ENCODE results near the gene CNIH3.
A peak's percentile ranks its signal among the peaks of the same experiment; 100 is the strongest.
"Not testable (repeated sequence)": the region's sequence is repeated elsewhere in the genome, so short reads cannot be mapped to it uniquely, and the experiment has no call there.

The CNIH3 gene

GRCh38 chr1:224644553-224645154 lies 28.5 kb downstream of the CNIH3 start:
- DNase-seq: peak; percentile 51

GRCh38 chr1:224647449-224647848 lies 31.3 kb downstream of the CNIH3 start:
- DNase-seq: no peak

DNA sequence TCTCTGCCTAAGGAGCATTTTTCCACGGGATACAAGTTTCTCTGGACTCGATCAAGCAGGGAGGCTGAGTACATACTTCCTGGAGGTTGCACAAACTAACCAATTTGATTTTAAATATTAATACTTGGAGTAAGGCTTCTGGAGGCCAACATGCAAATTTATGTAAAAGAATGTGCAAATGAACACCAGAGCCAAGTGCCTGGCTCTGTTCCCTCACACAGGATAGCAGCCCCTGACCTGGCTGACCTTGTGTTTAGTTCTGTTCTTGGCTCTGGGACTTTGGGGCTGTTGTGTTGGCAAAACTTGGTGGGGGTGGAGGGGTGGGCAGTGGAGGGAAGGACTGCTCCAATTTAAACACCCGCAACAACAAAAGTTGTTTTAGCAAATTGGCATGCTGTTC lies 34.2 kb downstream of the CNIH3 start:
- DNase-seq: no peak

GRCh38 chr1:224651188-224651587 lies 35.1 kb downstream of the CNIH3 start:
- no peak for DNase-seq

- DNase-seq: no peak
Measured at GRCh38 chr1:224656392-224656791, 40.3 kb downstream of the CNIH3 start.

GRCh38 chr1:224660074-224660473 lies 44.0 kb downstream of the CNIH3 start:
- DNase-seq: no peak

- no peak for DNase-seq
Measured at GRCh38 chr1:224662870-224663269, 46.8 kb downstream of the CNIH3 start.

GRCh38 chr1:224665016-224665415 lies 48.9 kb downstream of the CNIH3 start:
- DNase-seq: no peak

- DNase-seq: no peak
Measured at GRCh38 chr1:224666078-224666477, 50.0 kb downstream of the CNIH3 start.

DNA sequence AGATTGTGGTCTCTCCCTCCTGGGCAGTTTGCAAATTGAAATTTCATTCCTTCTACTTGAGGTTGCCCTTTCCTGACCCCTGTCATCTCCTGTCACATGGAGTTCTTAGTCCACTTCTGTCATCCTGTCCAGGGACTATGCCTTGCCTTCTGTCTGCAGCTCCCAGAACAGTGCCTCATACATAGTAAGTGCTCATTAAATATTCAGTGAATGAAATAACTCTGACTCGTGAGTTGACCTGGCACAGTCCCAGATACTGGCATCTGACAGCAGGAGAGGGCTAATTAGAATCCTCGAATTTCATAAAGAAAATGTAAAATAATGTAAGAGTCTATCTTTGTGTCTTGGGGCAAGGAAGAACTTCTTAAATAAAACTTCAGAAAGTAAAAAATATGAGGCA lies 50.8 kb downstream of the CNIH3 start:
- DNase-seq: no peak

DNA sequence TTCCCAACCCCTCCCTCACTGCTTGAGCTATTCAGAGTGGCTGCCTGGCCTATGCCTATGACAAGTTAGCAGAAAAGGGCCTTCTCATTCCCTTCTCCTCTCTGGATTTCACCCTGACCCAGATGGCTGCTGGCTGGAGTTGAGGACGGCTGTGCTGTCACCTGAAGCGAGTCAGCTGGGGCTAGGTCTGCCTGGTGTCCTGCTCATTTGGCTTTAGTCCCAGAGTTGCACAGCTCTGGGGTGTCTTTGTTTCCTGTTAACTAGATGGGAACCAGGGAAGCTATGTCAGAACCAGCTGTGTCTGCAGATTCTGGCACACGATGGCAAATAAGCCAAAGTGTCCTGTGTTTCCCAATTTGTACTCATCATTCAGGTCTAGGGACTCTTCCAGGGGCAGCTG lies 52.9 kb downstream of the CNIH3 start:
- DNase-seq: no peak

- DNase-seq: no peak
Measured at GRCh38 chr1:224669403-224669802, 53.3 kb downstream of the CNIH3 start.

DNA sequence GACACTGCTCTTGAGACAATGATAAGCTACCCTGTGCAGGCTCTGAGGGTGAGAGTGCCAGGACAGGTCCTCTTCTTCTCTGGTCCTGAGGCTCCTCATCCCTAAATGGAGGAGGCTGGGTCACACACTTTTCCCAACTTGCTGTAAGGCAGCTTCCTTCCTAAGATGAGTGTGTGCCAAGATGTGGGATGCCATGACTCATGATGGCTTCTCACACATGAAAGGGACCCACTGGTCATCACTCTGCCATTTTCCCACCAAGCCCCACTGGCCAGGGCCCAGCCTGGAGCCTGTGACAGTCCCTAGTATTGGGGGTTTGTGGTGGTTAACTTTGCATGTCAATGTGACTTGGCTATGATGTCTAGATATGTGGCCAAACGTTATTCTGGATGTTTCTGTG lies 54.4 kb downstream of the CNIH3 start:
- DNase-seq: no peak

DNA sequence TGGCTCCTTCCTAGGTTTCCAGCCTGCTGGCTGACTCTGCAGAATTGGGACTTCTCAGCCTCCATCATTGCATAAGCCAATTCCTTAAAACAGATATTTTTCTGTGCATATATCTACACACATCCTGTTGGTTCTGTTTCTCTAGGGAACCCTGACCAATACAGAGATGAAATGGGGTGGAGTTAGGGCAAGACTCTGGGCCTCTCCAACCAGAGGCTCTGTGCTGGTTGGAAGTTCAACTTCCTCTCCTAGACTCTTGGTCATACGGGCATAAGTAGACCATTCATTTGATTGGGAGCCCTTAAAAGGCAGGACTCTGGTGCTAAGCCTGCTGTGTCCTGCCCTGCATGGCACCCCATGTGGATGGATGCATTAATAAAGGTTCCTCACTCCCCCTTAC lies 55.0 kb downstream of the CNIH3 start:
- DNase-seq: peak; percentile 51

GRCh38 chr1:224673141-224673540 lies 57.0 kb downstream of the CNIH3 start:
- no peak for DNase-seq

- no peak for DNase-seq
Measured at GRCh38 chr1:224675590-224675989, 59.5 kb downstream of the CNIH3 start.

DNA sequence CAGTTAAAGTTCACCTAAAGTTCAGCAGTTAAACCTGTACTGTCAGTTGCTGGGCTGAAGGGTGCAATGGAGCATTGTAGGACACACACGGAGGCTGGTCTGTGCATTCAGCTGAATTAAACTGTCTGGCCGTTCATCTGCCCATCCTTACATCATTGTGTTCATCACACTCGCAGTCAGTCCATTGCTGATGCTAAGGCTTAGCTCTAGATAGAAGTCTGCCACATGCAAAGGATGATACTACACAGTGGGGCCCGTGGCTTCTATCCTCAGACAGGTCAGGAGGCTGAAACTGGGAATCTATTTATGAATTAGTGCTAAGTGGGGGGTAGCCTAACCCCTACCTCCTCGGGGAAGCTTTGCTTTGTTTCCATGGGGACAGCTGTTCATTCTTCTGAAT lies 60.4 kb downstream of the CNIH3 start:
- DNase-seq: no peak

- no peak for DNase-seq
Measured at GRCh38 chr1:224678168-224678567, 62.1 kb downstream of the CNIH3 start.

DNA sequence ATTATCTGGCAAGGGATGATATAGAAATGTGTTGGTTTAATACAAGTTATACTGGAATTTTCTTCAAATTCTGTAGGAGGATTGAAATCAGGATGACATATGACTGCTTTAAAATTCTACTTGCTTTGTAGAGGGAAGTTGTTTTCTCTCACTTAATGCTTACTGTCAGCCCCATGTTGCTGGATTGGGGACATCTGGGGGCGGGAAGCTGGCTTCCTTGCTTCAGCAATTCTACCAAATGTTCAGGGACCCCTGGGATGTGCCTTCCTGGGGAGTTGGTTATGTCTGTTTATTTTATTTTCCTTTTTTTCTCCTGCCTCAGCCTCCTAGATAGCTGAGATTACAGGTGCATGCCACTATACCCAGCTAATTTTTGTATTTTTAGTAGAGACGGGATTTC lies 63.5 kb downstream of the CNIH3 start:
- no peak for DNase-seq

DNA sequence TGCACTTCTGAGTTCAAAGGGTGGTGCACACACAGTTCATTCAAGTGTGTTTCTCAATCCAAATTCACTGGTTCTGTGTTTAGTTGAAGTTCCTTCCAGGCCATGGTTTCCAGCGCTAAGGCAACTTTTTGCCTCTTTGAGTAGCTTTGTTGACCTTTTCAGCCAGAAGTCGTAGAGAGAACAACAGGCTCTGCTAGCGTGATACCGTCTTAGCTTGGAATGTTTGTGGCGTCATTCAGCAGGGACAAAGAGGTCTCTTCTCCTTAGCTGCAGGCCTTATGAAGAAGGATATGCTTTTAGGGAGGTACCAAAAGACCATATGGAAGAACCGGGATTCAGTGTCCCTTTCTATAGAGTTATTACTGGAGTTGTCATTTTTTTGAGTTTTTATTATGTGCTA lies 65.7 kb downstream of the CNIH3 start:
- no peak for DNase-seq

DNA sequence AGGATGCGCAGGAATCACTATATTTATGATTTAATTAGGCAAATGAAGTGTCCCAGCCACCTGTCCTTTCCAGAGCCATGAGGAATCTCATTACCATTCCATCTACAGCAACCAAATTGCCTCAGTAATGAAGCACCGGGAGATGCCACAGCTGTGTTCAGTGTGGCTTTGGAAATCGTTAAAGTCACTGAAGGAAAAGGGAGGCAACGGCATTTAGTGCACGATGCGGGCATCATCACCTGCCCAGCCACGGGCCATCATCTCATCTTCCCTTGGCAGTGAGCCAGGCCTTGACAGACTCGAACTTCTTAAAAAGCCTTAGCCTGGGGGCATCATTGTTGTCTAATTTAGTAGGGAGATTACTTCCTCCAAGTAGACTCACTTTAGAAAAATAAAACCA lies 67.8 kb downstream of the CNIH3 start:
- no peak for DNase-seq

DNA sequence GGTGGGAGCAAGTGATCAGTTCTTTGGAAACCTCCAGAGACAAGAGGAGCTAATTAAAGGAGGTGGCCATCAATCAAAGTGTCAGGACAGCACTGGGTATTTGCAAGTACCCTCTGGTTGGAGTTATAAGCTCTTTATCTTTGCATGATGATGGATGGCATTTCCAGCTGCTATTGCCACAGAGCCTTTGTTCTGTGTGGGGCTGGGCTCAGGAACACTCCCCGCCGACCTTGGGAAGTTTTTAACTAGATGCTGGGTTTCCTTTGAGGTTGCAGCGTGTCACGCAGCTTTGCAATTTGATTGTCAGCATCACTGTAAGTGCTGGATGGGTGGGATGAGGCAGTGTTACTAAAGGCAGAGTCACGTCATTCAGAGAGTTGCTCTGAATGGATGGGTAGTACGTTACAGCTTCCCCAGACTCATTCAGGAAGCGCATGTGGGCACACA lies 68.9 kb downstream of the CNIH3 start:
- no peak for DNase-seq

GRCh38 chr1:224686140-224686539 lies 70.0 kb downstream of the CNIH3 start:
- DNase-seq: not testable (repeated sequence)

GRCh38 chr1:224687465-224687864 lies 71.3 kb downstream of the CNIH3 start:
- no peak for DNase-seq

GRCh38 chr1:224689374-224689773 lies 73.3 kb downstream of the CNIH3 start:
- DNase-seq: no peak

- no peak for DNase-seq
Measured at GRCh38 chr1:224690576-224690975, 74.5 kb downstream of the CNIH3 start.

Data from MV-4-11 (cell line).